ENCODE measurements around the gene MRPL53.

DNA sequence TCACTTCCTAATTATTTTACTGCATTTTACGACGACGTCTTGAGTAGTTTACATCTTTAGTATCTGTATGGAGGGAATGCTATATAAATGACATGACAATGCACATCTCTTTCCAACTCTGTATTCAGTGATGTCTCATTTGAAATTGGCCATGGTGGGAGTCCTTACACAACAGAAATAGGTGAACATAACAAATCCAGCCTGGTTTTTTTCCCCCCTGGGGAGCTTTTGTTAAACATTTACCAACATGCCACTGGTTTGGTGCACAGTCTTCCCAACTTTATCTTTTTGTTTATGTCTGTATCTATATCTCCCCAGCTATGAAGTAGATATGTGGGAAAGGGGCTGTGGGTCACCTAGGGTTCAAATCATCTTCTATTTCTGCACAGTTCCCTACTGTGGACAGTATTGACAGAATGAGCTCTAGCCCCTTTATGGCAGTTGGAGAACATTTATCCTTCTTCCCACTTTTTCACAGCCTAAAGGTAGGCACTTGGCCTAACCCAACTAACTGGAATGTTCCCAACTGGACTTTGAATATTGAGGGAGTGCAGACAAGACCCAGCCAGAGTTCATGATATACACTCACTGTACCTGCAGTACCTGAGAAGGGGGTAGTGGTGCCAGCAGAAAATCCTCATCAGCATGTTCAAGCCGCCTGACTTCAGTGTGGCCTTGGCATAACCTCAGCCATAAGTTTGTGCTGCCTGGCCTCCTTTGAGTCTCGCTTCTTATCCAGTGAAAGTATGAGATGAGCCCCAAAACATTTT is 25.1 kb downstream of the MRPL53 start:
- TF ChIP-seq, protein P1, sequence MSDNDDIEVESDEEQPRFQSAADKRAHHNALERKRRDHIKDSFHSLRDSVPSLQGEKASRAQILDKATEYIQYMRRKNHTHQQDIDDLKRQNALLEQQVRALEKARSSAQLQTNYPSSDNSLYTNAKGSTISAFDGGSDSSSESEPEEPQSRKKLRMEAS (IDR thresholded peaks at IDR 0.05): peak; percentile 18
- TF ChIP-seq, protein P2, sequence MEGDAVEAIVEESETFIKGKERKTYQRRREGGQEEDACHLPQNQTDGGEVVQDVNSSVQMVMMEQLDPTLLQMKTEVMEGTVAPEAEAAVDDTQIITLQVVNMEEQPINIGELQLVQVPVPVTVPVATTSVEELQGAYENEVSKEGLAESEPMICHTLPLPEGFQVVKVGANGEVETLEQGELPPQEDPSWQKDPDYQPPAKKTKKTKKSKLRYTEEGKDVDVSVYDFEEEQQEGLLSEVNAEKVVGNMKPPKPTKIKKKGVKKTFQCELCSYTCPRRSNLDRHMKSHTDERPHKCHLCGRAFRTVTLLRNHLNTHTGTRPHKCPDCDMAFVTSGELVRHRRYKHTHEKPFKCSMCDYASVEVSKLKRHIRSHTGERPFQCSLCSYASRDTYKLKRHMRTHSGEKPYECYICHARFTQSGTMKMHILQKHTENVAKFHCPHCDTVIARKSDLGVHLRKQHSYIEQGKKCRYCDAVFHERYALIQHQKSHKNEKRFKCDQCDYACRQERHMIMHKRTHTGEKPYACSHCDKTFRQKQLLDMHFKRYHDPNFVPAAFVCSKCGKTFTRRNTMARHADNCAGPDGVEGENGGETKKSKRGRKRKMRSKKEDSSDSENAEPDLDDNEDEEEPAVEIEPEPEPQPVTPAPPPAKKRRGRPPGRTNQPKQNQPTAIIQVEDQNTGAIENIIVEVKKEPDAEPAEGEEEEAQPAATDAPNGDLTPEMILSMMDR (IDR thresholded peaks at IDR 0.05; ENCODE audit: low read depth, low read length, missing input control): no peak
- TF ChIP-seq, protein P3, sequence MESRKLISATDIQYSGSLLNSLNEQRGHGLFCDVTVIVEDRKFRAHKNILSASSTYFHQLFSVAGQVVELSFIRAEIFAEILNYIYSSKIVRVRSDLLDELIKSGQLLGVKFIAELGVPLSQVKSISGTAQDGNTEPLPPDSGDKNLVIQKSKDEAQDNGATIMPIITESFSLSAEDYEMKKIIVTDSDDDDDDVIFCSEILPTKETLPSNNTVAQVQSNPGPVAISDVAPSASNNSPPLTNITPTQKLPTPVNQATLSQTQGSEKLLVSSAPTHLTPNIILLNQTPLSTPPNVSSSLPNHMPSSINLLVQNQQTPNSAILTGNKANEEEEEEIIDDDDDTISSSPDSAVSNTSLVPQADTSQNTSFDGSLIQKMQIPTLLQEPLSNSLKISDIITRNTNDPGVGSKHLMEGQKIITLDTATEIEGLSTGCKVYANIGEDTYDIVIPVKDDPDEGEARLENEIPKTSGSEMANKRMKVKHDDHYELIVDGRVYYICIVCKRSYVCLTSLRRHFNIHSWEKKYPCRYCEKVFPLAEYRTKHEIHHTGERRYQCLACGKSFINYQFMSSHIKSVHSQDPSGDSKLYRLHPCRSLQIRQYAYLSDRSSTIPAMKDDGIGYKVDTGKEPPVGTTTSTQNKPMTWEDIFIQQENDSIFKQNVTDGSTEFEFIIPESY (IDR thresholded peaks at IDR 0.05): peak; percentile 33
- TF ChIP-seq SP1 (IDR thresholded peaks at IDR 0.05): peak; percentile 97
- TF ChIP-seq RAD21 (IDR thresholded peaks at IDR 0.05): peak in 1 of 2 donors; percentile 24
- TF ChIP-seq TAF1 (conservative IDR thresholded peaks at IDR 0.05): no peak
- TF ChIP-seq, protein P4, sequence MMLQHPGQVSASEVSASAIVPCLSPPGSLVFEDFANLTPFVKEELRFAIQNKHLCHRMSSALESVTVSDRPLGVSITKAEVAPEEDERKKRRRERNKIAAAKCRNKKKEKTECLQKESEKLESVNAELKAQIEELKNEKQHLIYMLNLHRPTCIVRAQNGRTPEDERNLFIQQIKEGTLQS (IDR thresholded peaks at IDR 0.05): no peak
- TF ChIP-seq HNF4A (conservative IDR thresholded peaks at IDR 0.05): peak; percentile 92 to 96
- no peak for TF ChIP-seq GABPA (IDR thresholded peaks at IDR 0.05 in 1 of 2, conservative IDR thresholded peaks at IDR 0.05 in 1 of 2)
